HUES48 (cell line): Measurements from ENCODE around the gene TF.

ENCODE experiments used
- H3K27ac ChIP-seq: one replicate; pipeline ENCODE4 v1.7.0; 2013; ENCODE audit warnings: low read depth, low read length, inconsistent platforms
- H3K27me3 ChIP-seq: 2 replicates; pipeline ENCODE4 v1.6.1; 2013; ENCODE audit warnings: mild to moderate bottlenecking, low read length; ENCODE audit not compliant: control insufficient read depth, insufficient read depth
- H3K36me3 ChIP-seq: 2 replicates; pipeline ENCODE4 v1.6.1; 2013; ENCODE audit warnings: low read length; ENCODE audit not compliant: control insufficient read depth, insufficient read depth
- H3K4me1 ChIP-seq: 2 replicates; pipeline ENCODE4 v1.6.1; 2013; ENCODE audit warnings: mild to moderate bottlenecking, low read length; ENCODE audit not compliant: control insufficient read depth, insufficient read depth
- H3K4me3 ChIP-seq: 2 replicates; pipeline ENCODE4 v1.5.1; 2013; ENCODE audit warnings: mild to moderate bottlenecking, low read depth, low read length
- H3K9ac ChIP-seq: 2 replicates; pipeline ENCODE4 v1.6.1; 2013; ENCODE audit warnings: mild to moderate bottlenecking, low read depth, low read length, moderate library complexity
- H3K9me3 ChIP-seq: 2 replicates; pipeline ENCODE4 v1.6.1; 2013; ENCODE audit warnings: low read length; ENCODE audit not compliant: control insufficient read depth, insufficient read depth

The TF gene

DNA sequence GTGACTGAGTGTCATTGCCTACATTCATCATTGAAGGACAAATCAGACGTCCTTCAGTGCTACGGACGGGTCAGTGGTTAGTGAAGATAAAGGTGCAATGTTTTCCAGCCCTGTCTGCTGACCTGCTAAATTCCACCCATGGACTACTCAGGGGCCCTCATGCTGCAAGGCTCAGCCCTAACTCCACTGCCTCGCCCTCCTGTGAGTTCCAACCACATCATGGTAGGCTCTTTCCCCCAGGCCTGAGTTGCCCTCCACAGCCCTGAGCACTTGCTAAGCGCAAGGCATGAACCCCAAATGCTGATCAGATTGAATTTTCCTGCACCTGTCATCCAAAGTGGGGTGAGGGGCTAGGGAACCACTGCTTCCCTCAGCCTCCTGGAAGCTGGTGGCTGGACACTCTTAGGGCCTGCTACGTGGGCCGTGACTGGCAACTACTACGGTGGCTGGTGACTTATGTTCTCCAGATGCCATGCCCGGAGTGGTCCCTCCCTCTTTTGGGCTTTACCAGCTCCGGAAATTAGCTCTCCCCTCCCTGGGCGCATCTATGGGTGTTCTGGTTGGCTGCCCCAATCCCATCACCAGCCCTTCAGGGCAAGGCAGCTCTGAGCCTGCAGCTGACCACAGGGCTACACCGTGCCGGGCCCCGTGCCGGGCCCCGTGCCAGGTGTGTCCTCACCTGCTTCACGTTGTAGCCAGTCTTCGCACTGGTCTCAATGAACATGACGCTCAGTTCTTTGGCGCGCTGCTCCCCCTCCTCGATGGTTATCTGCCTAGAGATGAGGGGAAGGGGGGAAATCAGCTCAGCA is 91.5 kb downstream of the TF start:
- Histone ChIP-seq H3K36me3 (peaks cover 9% of the 10 kb centered on the region; the same call in 1 of the 2 replicates), H3K4me1 (no peaks in the 10 kb centered on the region), H3K4me3 (no peak overlapping the region), H3K27me3 (no peaks in the 10 kb centered on the region), H3K9ac (no peak overlapping the region), H3K27ac (no peak overlapping the region), H3K9me3 (no peaks in the 10 kb centered on the region)

DNA sequence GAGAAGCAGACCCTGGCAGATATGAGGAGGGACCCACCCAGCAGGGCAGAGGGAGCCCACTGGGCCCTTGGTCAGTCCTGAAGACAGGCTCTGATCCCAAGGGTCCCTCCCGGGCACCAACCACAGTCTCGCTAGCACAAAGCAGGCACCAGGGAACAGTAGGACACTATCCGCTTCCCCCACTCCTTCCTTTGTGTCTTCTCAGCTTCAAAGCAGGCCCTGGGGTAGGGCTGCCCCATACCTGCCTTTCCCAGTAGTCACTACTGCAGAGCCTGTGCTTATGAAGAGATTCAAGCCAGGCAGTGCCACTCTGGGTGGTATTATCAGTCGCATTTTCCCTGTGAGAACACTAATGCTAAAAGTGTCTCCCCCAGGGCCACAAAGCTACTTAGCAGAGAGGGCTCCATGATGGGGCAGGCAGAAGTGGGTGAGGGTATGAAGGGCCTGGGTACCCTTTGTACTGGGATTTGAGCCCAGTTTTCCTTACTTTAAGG is 92.2 kb downstream of the TF start:
- Histone ChIP-seq H3K9me3 (no peaks in the 10 kb centered on the region), H3K27me3 (no peaks in the 10 kb centered on the region), H3K27ac (no peak overlapping the region), H3K4me1 (no peaks in the 10 kb centered on the region), H3K9ac (no peak overlapping the region), H3K36me3 (peaks cover 9% of the 10 kb centered on the region; the same call in 1 of the 2 replicates), H3K4me3 (no peak overlapping the region)

GRCh38 chr3:133838916-133839800 is 93.0 kb downstream of the TF start:
- Histone ChIP-seq H3K27ac (no peak overlapping the region), H3K27me3 (no peaks in the 10 kb centered on the region), H3K4me1 (no peaks in the 10 kb centered on the region), H3K9me3 (no peaks in the 10 kb centered on the region), H3K4me3 (no peak overlapping the region), H3K36me3 (peaks cover 9% of the 10 kb centered on the region; the same call in 1 of the 2 replicates), H3K9ac (no peak overlapping the region)

- no peak overlapping the region for H3K27ac ChIP-seq
- H3K4me3 ChIP-seq, result no peak overlapping the region
- no peaks in the 10 kb centered on the region for H3K9me3 ChIP-seq
- no peaks in the 10 kb centered on the region for H3K4me1 ChIP-seq
- no peaks in the 10 kb centered on the region for H3K27me3 ChIP-seq
- H3K9ac ChIP-seq, result no peak overlapping the region
- peaks cover 9% of the 10 kb centered on the region; the same call in 1 of the 2 replicates for H3K36me3 ChIP-seq
These were observed 94.0 kb downstream of the TF start for GRCh38 chr3:133840055-133840737.

DNA sequence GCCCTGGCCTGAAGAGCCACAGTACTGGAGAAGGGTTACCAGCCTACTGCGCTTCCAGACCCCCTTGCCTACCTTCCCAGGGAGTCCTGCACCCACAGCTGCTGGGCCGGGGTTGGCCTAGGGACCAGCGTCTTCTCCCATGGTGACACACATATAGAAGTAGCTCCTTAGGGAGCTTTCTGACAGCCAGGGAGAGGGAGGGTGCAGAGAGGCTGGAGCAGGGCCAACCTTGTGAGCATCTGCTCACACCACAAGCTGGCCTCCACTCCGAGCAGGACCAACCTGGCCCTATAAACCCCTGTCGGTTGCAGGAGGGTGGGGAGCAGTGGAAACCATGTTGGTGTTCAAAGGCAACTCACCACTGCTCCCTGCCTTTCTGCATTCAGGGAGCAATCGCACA is 94.6 kb downstream of the TF start:
- Histone ChIP-seq H3K9ac (no peak overlapping the region), H3K27ac (no peak overlapping the region), H3K4me3 (no peak overlapping the region), H3K36me3 (peaks cover 9% of the 10 kb centered on the region; the same call in 1 of the 2 replicates), H3K4me1 (no peaks in the 10 kb centered on the region), H3K9me3 (no peaks in the 10 kb centered on the region), H3K27me3 (no peaks in the 10 kb centered on the region)

DNA sequence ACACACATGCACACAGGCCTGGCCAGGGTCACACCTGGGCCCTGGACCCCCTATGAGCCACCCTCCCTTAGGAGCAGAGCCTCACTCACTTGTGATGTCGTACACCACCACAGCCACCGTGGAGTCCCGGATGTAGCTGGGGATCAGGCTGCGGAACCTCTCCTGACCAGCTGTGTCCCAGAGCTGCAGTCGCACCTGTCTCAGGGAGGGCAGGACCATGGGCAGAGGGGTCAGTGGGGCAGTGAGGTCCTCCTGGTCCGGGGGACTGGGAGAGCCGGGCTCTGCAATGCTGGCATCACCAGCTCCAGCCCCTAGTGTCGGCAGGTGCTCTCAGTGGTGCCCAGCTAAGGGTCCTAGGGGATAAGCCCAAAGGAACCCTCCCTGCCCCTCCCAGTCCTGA is 95.0 kb downstream of the TF start:
- Histone ChIP-seq H3K36me3 (peaks cover 9% of the 10 kb centered on the region; the same call in 1 of the 2 replicates), H3K9me3 (no peaks in the 10 kb centered on the region), H3K4me1 (no peaks in the 10 kb centered on the region), H3K4me3 (no peak overlapping the region), H3K27ac (no peak overlapping the region), H3K9ac (no peak overlapping the region), H3K27me3 (no peaks in the 10 kb centered on the region)

DNA sequence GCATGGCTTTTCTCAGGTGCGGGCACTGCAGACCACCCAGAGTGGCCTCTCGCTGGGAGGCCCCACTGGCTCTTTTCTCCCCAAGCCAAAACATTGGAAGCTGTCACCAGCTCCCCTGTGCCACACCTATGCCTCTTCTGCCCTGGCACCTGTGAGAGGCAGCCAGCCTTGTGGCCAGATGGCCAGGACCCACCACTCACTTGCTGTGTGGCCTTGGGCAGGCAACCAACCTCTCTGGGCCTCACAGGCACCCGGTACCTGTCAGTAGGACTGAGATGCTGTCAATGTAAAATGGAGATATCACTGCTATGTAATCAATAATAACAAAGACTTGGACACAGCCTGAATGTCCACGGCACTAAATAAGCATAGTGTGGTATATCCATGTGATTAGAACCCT is 96.0 kb downstream of the TF start:
- Histone ChIP-seq H3K27ac (no peak overlapping the region), H3K27me3 (no peaks in the 10 kb centered on the region), H3K9ac (no peak overlapping the region), H3K4me3 (no peak overlapping the region), H3K36me3 (peaks cover 9% of the 10 kb centered on the region; the same call in 1 of the 2 replicates), H3K9me3 (no peaks in the 10 kb centered on the region), H3K4me1 (no peaks in the 10 kb centered on the region)

- no peak overlapping the region for H3K27ac ChIP-seq
- no peak overlapping the region for H3K9ac ChIP-seq
- H3K4me3 ChIP-seq, result no peak overlapping the region
- H3K36me3 ChIP-seq, result peaks cover 7% of the 10 kb centered on the region; the same call in 1 of the 2 replicates
- no peaks in the 10 kb centered on the region for H3K27me3 ChIP-seq
- no peaks in the 10 kb centered on the region for H3K9me3 ChIP-seq
- H3K4me1 ChIP-seq, result no peaks in the 10 kb centered on the region
These were observed 97.4 kb downstream of the TF start for GRCh38 chr3:133843634-133844033.

- H3K4me3 ChIP-seq, result no peak overlapping the region
- H3K9ac ChIP-seq, result no peak overlapping the region
- no peaks in the 10 kb centered on the region for H3K4me1 ChIP-seq
- no peaks in the 10 kb centered on the region for H3K27me3 ChIP-seq
- H3K9me3 ChIP-seq, result no peaks in the 10 kb centered on the region
- no peaks in the 10 kb centered on the region for H3K36me3 ChIP-seq
- no peak overlapping the region for H3K27ac ChIP-seq
These were observed 98.9 kb downstream of the TF start for GRCh38 chr3:133845127-133845526.
